Loucy (cell line): ENCODE data around the gene TCEANC2.

Experiments used
- H2AFZ ChIP-seq: fragments of 200-600 bp; sonication (generic); 2 replicates; pipeline ENCODE4 v1.6.0; 2016; ENCODE audit warnings: antibody characterized with exemption, mild to moderate bottlenecking, low read length, moderate library complexity
- H3F3A ChIP-seq: fragments of 200-600 bp; 2 replicates; pipeline ENCODE4 v1.6.0; 2016; ENCODE audit warnings: antibody characterized with exemption, low read depth, mild to moderate bottlenecking
- H3K27me3 ChIP-seq: fragments of 200-600 bp; sonication (generic); 2 replicates; pipeline ENCODE4 v1.6.1; 2014; ENCODE audit warnings: low read length, mild to moderate bottlenecking; ENCODE audit not compliant: insufficient read depth, poor library complexity, severe bottlenecking
- H3K36me3 ChIP-seq: fragments of 200-600 bp; sonication (generic); 2 replicates; pipeline ENCODE4 v1.6.1; 2016; ENCODE audit warnings: low read length; ENCODE audit not compliant: insufficient read depth
- H3K4me1 ChIP-seq: fragments of 200-600 bp; sonication (generic); 2 replicates; pipeline ENCODE4 v1.5.1; 2014; ENCODE audit warnings: low read length, mild to moderate bottlenecking; ENCODE audit not compliant: insufficient read depth, poor library complexity, severe bottlenecking
- H3K4me2 ChIP-seq: fragments of 200-600 bp; sonication (generic); 2 replicates; pipeline ENCODE4 v1.6.0; 2014; ENCODE audit warnings: antibody characterized with exemption, low read length, low read depth, mild to moderate bottlenecking; ENCODE audit not compliant: poor library complexity, severe bottlenecking
- H3K4me3 ChIP-seq: fragments of 200-600 bp; sonication (generic); 2 replicates; pipeline ENCODE4 v1.5.1; 2014; ENCODE audit warnings: low read length, mild to moderate bottlenecking, mixed read lengths; ENCODE audit not compliant: poor library complexity, severe bottlenecking
- H3K79me2 ChIP-seq: fragments of 200-600 bp; sonication (generic); 2 replicates; pipeline ENCODE4 v1.6.1; 2014; ENCODE audit warnings: low read length; ENCODE audit not compliant: insufficient read depth
- H3K9ac ChIP-seq: fragments of 200-600 bp; sonication (generic); 2 replicates; pipeline ENCODE4 v1.6.0; 2014; ENCODE audit warnings: mild to moderate bottlenecking, low read depth, low read length, moderate library complexity; ENCODE audit not compliant: poor library complexity, severe bottlenecking
- H3K9me2 ChIP-seq: fragments of 200-600 bp; sonication (generic); replicated peaks from 2 replicates; pipeline ENCODE4 v1.6.1; 2016; ENCODE audit warnings: low read depth, low read length, mixed read lengths
- H3K9me3 ChIP-seq: fragments of 200-600 bp; sonication (generic); 2 replicates; pipeline ENCODE4 v1.6.1; 2014; ENCODE audit warnings: mild to moderate bottlenecking, antibody characterized with exemption, low read length, low read depth; ENCODE audit not compliant: insufficient read depth
- H4K20me1 ChIP-seq: fragments of 200-600 bp; sonication (generic); 2 replicates; pipeline ENCODE4 v1.6.0; 2014; ENCODE audit warnings: antibody characterized with exemption, low read length, mild to moderate bottlenecking; ENCODE audit not compliant: insufficient read depth, poor library complexity, severe bottlenecking
- EZH2phosphoT487 ChIP-seq: fragments of 200-600 bp; IDR thresholded peaks from 2 replicates; pipeline ENCODE4 v1.6.1; 2018; ENCODE audit warnings: antibody characterized with exemption, mild to moderate bottlenecking, moderate library complexity, borderline replicate concordance
- TF ChIP-seq, protein P1 (sequence below): fragments of 200-600 bp; sonication (generic); conservative IDR thresholded peaks from 2 replicates; pipeline ENCODE4 v1.5.1; 2014; ENCODE audit warnings: mild to moderate bottlenecking, antibody characterized with exemption, low read length

Gene TCEANC2

DNA sequence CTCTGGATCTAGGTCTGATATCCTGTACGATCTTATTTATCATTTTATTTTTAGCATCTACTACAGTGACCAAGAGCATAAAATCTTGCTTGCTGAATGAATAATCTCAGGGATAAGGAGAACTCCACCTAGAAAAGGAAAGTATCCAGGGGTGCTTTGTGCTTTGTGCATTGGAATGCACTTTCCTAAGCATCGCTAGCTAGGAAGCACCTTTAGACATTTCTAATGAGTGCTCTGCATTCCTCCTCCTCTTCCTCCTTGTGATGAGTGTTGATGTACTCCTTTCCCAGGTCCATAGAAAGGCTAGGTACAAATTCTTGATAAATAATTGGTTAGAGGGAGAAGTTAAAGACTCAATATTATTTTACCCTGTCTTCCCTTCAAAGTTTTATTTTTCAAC, 31.4 kb downstream of the TCEANC2 start:
- Histone ChIP-seq H3K79me2 (no peaks in the 10 kb centered on the region), H3K4me3 (no peak overlapping the region), H3F3A (no peaks in the 10 kb centered on the region), H3K9me3 (no peaks in the 10 kb centered on the region), H3K4me1 (no peaks in the 10 kb centered on the region), H3K9me2 (no peaks in the 10 kb centered on the region), H3K36me3 (peaks cover 8% of the 10 kb centered on the region; the same call in 1 of the 2 replicates), H3K27me3 (no peaks in the 10 kb centered on the region), H2AFZ (no peak overlapping the region), H4K20me1 (no peaks in the 10 kb centered on the region), H3K4me2 (no peak overlapping the region), H3K9ac (no peak overlapping the region)
- TF ChIP-seq EZH2phosphoT487: no peak
- TF ChIP-seq, protein P1, sequence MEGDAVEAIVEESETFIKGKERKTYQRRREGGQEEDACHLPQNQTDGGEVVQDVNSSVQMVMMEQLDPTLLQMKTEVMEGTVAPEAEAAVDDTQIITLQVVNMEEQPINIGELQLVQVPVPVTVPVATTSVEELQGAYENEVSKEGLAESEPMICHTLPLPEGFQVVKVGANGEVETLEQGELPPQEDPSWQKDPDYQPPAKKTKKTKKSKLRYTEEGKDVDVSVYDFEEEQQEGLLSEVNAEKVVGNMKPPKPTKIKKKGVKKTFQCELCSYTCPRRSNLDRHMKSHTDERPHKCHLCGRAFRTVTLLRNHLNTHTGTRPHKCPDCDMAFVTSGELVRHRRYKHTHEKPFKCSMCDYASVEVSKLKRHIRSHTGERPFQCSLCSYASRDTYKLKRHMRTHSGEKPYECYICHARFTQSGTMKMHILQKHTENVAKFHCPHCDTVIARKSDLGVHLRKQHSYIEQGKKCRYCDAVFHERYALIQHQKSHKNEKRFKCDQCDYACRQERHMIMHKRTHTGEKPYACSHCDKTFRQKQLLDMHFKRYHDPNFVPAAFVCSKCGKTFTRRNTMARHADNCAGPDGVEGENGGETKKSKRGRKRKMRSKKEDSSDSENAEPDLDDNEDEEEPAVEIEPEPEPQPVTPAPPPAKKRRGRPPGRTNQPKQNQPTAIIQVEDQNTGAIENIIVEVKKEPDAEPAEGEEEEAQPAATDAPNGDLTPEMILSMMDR: no peak

DNA sequence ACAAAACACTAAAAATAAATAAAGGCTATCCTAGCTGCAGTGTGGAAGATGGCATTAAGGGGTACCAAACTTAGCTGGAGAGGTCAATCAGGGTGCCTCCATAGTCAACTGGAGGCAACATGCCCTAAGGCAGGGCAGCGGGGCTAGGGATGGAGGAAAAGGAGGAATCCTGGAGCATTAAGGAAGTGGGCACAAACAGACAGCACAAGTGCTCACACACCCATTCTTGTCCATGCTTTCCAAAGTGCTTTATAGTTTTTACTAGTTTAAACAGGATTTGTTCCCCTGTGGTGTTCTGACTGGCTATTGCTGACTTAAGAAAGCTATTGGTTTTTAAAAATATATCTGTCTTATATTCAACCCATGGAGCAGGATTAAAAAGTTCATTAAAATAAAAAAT, 33.3 kb downstream of the TCEANC2 start:
- H3K4me2 ChIP-seq: no peak overlapping the region
- H3K9me3 ChIP-seq: no peaks in the 10 kb centered on the region
- TF ChIP-seq, protein P1: no peak
- H3K36me3 ChIP-seq: peaks cover 10% of the 10 kb centered on the region; the same call in 1 of the 2 replicates
- no peaks in the 10 kb centered on the region for H3K4me1 ChIP-seq
- no peaks in the 10 kb centered on the region for H4K20me1 ChIP-seq
- no peaks in the 10 kb centered on the region for H3K79me2 ChIP-seq
- no peaks in the 10 kb centered on the region for H3F3A ChIP-seq
- no peak overlapping the region for H2AFZ ChIP-seq
- H3K4me3 ChIP-seq: no peak overlapping the region
- H3K27me3 ChIP-seq: no peaks in the 10 kb centered on the region
- no peak overlapping the region for H3K9ac ChIP-seq
- H3K9me2 ChIP-seq: no peaks in the 10 kb centered on the region

DNA sequence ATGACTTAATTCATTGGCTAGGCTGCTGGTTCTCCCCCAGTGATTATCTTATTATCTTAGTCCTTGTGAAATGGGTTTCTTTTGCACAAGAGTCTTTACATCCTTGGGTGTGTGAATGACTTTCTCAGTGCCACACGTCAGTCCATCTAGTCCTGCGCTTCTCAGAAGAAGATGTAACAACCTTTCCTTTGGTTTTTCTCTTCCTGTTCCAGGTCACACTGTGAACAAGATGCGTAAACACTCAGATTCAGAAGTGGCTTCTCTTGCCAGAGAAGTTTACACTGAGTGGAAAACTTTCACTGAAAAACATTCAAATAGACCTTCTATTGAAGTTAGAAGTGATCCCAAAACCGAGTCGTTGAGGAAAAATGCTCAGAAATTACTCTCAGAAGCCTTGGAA, 35.0 kb downstream of the TCEANC2 start:
- H3K9me2 ChIP-seq: no peaks in the 10 kb centered on the region
- H3K79me2 ChIP-seq: no peaks in the 10 kb centered on the region
- no peaks in the 10 kb centered on the region for H3K27me3 ChIP-seq
- H3K4me2 ChIP-seq: no peak overlapping the region
- no peaks in the 10 kb centered on the region for H4K20me1 ChIP-seq
- H3K36me3 ChIP-seq: peaks cover 10% of the 10 kb centered on the region; the same call in 1 of the 2 replicates
- no peaks in the 10 kb centered on the region for H3K4me1 ChIP-seq
- H2AFZ ChIP-seq: no peak overlapping the region
- no peak overlapping the region for H3K4me3 ChIP-seq
- TF ChIP-seq EZH2phosphoT487: no peak
- TF ChIP-seq, protein P1: no peak
- no peak overlapping the region for H3K9ac ChIP-seq
- no peaks in the 10 kb centered on the region for H3F3A ChIP-seq
- H3K9me3 ChIP-seq: no peaks in the 10 kb centered on the region
